Measurements from ENCODE around the gene AMHR2. TPM values are rescaled to one million over a fixed set of nuclear protein-coding genes. Genes with fewer than 3 reads are reported as not detected.
"Not testable (repeated sequence)": the region's sequence is repeated elsewhere in the genome, so short reads cannot be mapped to it uniquely, and the experiment has no call there.

Gene AMHR2
- total RNA-seq (under 1 TPM in 1 of 5 donors, not detected in 4; 0.19 TPM), total RNA-seq (0 to 0.20 (median 0) reads per million in 29 experiments)
- total RNA-seq (2013): 0.29 TPM

DNA sequence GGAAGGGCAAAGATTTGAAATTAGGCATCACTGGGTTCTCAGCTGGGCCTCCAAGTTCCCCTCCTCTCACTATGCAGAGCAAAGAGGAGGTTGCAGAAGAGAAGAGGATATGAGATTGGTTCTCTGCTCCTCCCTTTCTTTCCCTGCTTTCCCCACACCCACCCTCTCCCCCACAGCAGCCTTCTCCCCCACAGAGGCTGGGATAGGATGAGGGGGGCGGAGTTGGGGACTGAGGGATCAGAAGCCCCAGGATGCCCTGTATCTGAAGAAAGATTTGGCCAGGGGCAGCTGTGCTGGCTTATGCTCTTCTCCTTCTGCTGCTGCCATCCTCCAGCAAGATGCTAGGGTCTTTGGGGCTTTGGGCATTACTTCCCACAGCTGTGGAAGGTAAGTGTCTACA, at the start of gene AMHR2:
Gene AMHR2 (plus strand): TSS at position 259 of the 400 bp plus-strand sequence. CDS start 80 bp downstream, at position 339.
- Histone ChIP-seq H3K4me3 (ENCODE audit: control insufficient read depth in 1 of 2, extremely low read depth in 1 of 2, low read length in 1 of 2) (no peak within 1 kb of the TSS), H3K9me3 (no peaks in the 10 kb centered on the region), H3K27me3 (replicated peaks in 1 of 2; ENCODE audit: control insufficient read depth in 2 of 2, extremely low read depth in 1 of 2, insufficient read depth in 2 of 2, low read length in 1 of 2) (peaks cover 0 to 3% of the 10 kb centered on the region in 2 experiments), H3K27ac (ENCODE audit: low read length) (no peak within 1 kb of the TSS), H3K4me1 (ENCODE audit: control insufficient read depth in 1 of 2, extremely low read depth in 1 of 2, insufficient read depth in 2 of 2, low read length in 2 of 2) (peaks cover 0 to 5% of the 10 kb centered on the region in 2 experiments), H3K36me3 (ENCODE audit: control insufficient read depth in 2 of 2, extremely low read depth in 1 of 2, insufficient read depth in 1 of 2, low read length in 1 of 2) (no peaks in the 10 kb centered on the region)
- ChIA-PET POLR2A (no interaction called here), CTCF (interaction anchor here in 1 of 2 donors (0.7 to 0.8 kb wide), 2 partner anchors 103 to 355 kb away, joined by 3 to 4 read pairs; partner anchors contain the start of gene AAAS)
- WGBS (ENCODE audit: insufficient coverage): no CpG with 5 or more reads among the region's 1 CpG
- Mint-ChIP-seq H3K36me3 (no peaks in the 10 kb centered on the region), H3K4me1 (peaks cover 10 to 23% (median 13%) of the 10 kb centered on the region in 3 donors), H3K27ac (no peak within 1 kb of the TSS), H3K4me3 (no peak within 1 kb of the TSS), H3K27me3 (no peaks in the 10 kb centered on the region), H3K9me3 (no peaks in the 10 kb centered on the region)
- ATAC-seq (replicated peaks in 1 of 4) (no peak), DNase-seq (no peak)

DNA sequence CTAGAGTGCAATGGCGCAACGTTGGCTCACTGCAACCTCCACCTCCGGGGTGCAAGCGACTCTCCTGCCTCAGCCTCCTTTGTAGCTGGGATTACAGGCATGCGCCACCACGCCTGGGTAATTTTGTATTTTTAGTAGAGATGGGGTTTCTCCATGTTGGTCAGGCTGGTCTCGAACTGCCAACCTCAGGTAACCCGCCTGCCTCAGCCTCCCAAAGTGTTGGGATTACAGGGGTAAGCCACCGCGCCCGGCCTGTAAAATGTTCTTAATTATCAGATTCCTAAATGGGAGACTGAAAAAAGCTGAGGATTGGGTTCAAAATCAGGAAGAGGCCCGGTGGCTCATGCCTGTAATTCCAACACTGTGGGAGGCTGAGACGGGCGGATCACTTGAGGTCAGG, 49.4 kb upstream of the AMHR2 start:
- H3K27ac ChIP-seq (ENCODE audit: low read length); H3K27me3 ChIP-seq (replicated peaks in 1 of 2; ENCODE audit: control insufficient read depth in 2 of 2, extremely low read depth in 1 of 2, insufficient read depth in 2 of 2, low read length in 1 of 2); H3K4me3 Mint-ChIP-seq; ATAC-seq (replicated peaks in 1 of 4); H3K9me3 ChIP-seq; H3K9me3 Mint-ChIP-seq; H3K4me3 ChIP-seq (ENCODE audit: control insufficient read depth in 1 of 2, extremely low read depth in 1 of 2, low read length in 1 of 2); DNase-seq; H3K27me3 Mint-ChIP-seq; H3K36me3 ChIP-seq (ENCODE audit: control insufficient read depth in 2 of 2, extremely low read depth in 1 of 2, insufficient read depth in 1 of 2, low read length in 1 of 2); POLR2A ChIA-PET; H3K36me3 Mint-ChIP-seq: not testable (repeated sequence)
- Mint-ChIP-seq H3K27ac (peak overlapping the region; percentile 80 to 84), H3K4me1 (peaks cover 28 to 36% (median 29%) of the 10 kb centered on the region in 3 donors)
- 79% methylated on average over 8 of the region's 14 CpGs for WGBS (ENCODE audit: insufficient coverage)
- CTCF ChIA-PET: interaction anchor here (0.6 to 0.7 kb wide), 2 partner anchors 54 to 339 kb away, joined by 3 to 4 read pairs; no protein-coding TSS in a partner anchor
- peaks cover 12 to 45% of the 10 kb centered on the region in 2 experiments for H3K4me1 ChIP-seq (ENCODE audit: control insufficient read depth in 1 of 2, extremely low read depth in 1 of 2, insufficient read depth in 2 of 2, low read length in 2 of 2)

DNA sequence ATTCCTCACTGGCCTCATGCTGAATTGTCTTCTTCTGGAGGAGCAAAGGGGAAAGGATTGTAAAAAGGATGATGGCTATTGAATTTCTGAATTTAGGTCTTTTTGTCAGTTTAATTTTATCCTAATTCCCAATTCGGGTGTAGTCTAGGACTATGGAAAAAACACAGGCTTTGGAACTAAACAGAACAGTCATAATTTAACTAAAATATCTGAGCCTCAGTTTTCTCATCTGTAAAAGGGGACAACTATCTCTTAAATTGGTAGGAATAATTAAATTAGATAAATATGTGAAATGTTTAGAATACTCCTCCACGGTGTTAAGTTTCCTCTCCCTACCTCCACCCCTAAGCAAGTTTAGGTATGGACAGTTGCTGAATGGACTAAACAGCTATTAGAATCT, 46.9 kb upstream of the AMHR2 start:
- WGBS (ENCODE audit: insufficient coverage): no CpG with 5 or more reads among the region's 2 CpGs
- H3K27ac ChIP-seq (ENCODE audit: low read length): no peak overlapping the region
- ChIA-PET POLR2A (interaction anchor here in 1 of 2 donors (0.6 kb wide), 1 partner anchor 19 kb away, joined by 3 read pairs; no protein-coding TSS in a partner anchor), CTCF (interaction anchor here in 1 of 2 donors (0.7 kb wide), 1 partner anchor 59 kb away, joined by 3 read pairs; no protein-coding TSS in a partner anchor)
- H3K4me3 ChIP-seq (ENCODE audit: control insufficient read depth in 1 of 2, extremely low read depth in 1 of 2, low read length in 1 of 2): no peak overlapping the region
- ATAC-seq (replicated peaks in 1 of 4) (no peak), DNase-seq (no peak)
- no peaks in the 10 kb centered on the region for H3K9me3 ChIP-seq
- peaks cover 7% of the 10 kb centered on the region for H3K36me3 Mint-ChIP-seq
- no peak overlapping the region for H3K27ac Mint-ChIP-seq
- H3K27me3 Mint-ChIP-seq: no peaks in the 10 kb centered on the region
- no peak overlapping the region for H3K4me3 Mint-ChIP-seq
- peaks cover 14 to 32% of the 10 kb centered on the region in 2 experiments for H3K4me1 ChIP-seq (ENCODE audit: control insufficient read depth in 1 of 2, extremely low read depth in 1 of 2, insufficient read depth in 2 of 2, low read length in 2 of 2)
- H3K27me3 ChIP-seq (replicated peaks in 1 of 2; ENCODE audit: control insufficient read depth in 2 of 2, extremely low read depth in 1 of 2, insufficient read depth in 2 of 2, low read length in 1 of 2): no peaks in the 10 kb centered on the region
- peaks cover 27 to 33% (median 28%) of the 10 kb centered on the region in 3 donors for H3K4me1 Mint-ChIP-seq
- H3K36me3 ChIP-seq (ENCODE audit: control insufficient read depth in 2 of 2, extremely low read depth in 1 of 2, insufficient read depth in 1 of 2, low read length in 1 of 2): peaks cover 0 to under 1% of the 10 kb centered on the region in 2 donors
- no peaks in the 10 kb centered on the region for H3K9me3 Mint-ChIP-seq

DNA sequence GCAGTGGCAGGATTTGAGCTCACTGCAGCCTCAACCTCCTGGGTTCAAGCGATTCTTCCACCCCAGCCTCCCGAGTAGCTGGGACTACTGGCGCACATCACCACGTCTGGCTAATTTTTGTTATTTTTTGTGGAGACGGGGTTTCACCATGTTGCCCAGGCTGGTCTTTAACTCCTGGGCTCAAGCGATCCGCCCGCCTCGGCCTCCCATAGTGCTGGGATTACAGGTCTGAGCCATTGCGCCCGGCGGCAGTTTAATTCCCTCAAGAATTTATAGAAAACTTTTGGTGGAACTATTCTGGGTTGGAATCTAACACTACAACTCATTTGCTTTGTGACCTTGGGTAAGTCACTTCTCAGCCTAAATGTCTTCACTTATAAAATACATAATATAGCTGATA, 45.4 kb upstream of the AMHR2 start:
- ChIA-PET POLR2A (interaction anchor here (0.6 kb wide), 2 partner anchors 20 to 23 kb away, joined by 3 to 10 read pairs; no protein-coding TSS in a partner anchor), CTCF (interaction anchor here in 1 of 2 donors (1.2 to 2.4 kb wide), 5 partner anchors 26 to 98 kb away, joined by 3 to 31 read pairs (median 16); partner anchors contain the start of gene AAAS)
- peaks cover 26 to 38% of the 10 kb centered on the region in 2 experiments for H3K4me1 ChIP-seq (ENCODE audit: control insufficient read depth in 1 of 2, extremely low read depth in 1 of 2, insufficient read depth in 2 of 2, low read length in 2 of 2)
- WGBS (ENCODE audit: insufficient coverage): 90% methylated on average over 3 of the region's 12 CpGs
- no peaks in the 10 kb centered on the region for H3K9me3 ChIP-seq
- peak overlapping the region; percentile 64 for H3K27ac ChIP-seq (ENCODE audit: low read length)
- ATAC-seq (replicated peaks in 1 of 4): no peak
- no peaks in the 10 kb centered on the region for H3K27me3 ChIP-seq (replicated peaks in 1 of 2; ENCODE audit: control insufficient read depth in 2 of 2, extremely low read depth in 1 of 2, insufficient read depth in 2 of 2, low read length in 1 of 2)
- H3K36me3 ChIP-seq (ENCODE audit: control insufficient read depth in 2 of 2, extremely low read depth in 1 of 2, insufficient read depth in 1 of 2, low read length in 1 of 2): peaks cover 3 to 15% of the 10 kb centered on the region in 2 donors
- Mint-ChIP-seq H3K27ac (peak overlapping the region in 1 of 2 donors; percentile 39), H3K9me3 (no peaks in the 10 kb centered on the region), H3K36me3 (peaks cover 22% of the 10 kb centered on the region), H3K4me1 (peaks cover 32 to 39% (median 33%) of the 10 kb centered on the region in 3 donors), H3K27me3 (no peaks in the 10 kb centered on the region), H3K4me3 (no peak overlapping the region)
- no peak overlapping the region for H3K4me3 ChIP-seq (ENCODE audit: control insufficient read depth in 1 of 2, extremely low read depth in 1 of 2, low read length in 1 of 2)
- DNase-seq: no peak

DNA sequence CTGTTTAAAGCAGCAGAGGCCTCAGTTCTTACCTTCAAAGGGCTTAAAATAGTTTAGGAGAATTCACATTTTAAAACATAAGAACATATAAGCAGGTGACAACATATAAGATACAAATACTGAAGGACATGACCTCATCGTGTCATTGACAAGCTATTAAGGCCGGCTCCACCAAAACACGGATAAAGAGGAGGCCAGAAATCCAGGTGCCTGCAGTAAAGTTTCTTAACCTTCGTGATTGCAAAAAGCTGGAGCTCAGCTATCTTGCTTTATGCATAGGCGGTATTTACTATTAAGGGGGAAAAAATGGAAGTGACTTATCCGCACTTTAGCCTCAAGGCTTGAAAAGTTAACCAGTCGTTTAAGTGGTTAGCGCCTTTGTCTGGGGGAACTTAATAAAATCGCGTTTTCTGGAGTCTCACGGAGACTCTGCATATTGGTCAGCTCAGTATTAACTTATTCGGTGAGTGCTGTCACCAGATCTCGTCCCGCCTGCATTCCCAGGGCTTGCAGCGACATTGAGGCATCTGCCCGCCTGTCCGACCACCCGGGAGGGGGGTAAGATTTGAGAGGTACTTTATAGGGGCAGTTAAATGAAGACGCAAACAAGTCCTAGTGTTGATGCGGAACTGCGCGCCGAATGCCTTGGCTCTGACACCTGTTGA, 44.8 kb upstream of the AMHR2 start:
- ATAC-seq (replicated peaks in 1 of 4) (no peak), DNase-seq (no peak)
- Histone ChIP-seq H3K9me3 (no peaks in the 10 kb centered on the region), H3K4me1 (ENCODE audit: control insufficient read depth in 1 of 2, extremely low read depth in 1 of 2, insufficient read depth in 2 of 2, low read length in 2 of 2) (peaks cover 30 to 44% of the 10 kb centered on the region in 2 experiments), H3K27me3 (replicated peaks in 1 of 2; ENCODE audit: control insufficient read depth in 2 of 2, extremely low read depth in 1 of 2, insufficient read depth in 2 of 2, low read length in 1 of 2) (no peaks in the 10 kb centered on the region), H3K27ac (ENCODE audit: low read length) (peak overlapping the region; percentile 64), H3K4me3 (ENCODE audit: control insufficient read depth in 1 of 2, extremely low read depth in 1 of 2, low read length in 1 of 2) (peak overlapping the region; percentile 51 to 65), H3K36me3 (ENCODE audit: control insufficient read depth in 2 of 2, extremely low read depth in 1 of 2, insufficient read depth in 1 of 2, low read length in 1 of 2) (peaks cover 3 to 21% of the 10 kb centered on the region in 2 donors)
- no peak overlapping the region for H3K4me3 Mint-ChIP-seq
- H3K27ac Mint-ChIP-seq: no peak overlapping the region
- H3K4me1 Mint-ChIP-seq: peaks cover 35 to 41% (median 36%) of the 10 kb centered on the region in 3 donors
- no peaks in the 10 kb centered on the region for H3K9me3 Mint-ChIP-seq
- ChIA-PET CTCF (interaction anchor here (0.6 to 2.4 kb wide), 13 partner anchors 25 to 198 kb away, joined by 3 to 31 read pairs (median 5); partner anchors contain the start of genes AAAS (in 2 of the 2), CSAD (in 1 of the 2), TARBP2 (in 1 of the 2) and ZNF740 (in 1 of the 2)), POLR2A (interaction anchor here (0.5 to 1.4 kb wide), 5 partner anchors 15 to 198 kb away, joined by 3 to 7 read pairs (median 6); partner anchors contain the start of genes CSAD (in 1 of the 2), PFDN5 (in 1 of the 2), TARBP2 (in 1 of the 2) and ZNF740 (in 1 of the 2))
- H3K36me3 Mint-ChIP-seq: peaks cover 28% of the 10 kb centered on the region
- no peaks in the 10 kb centered on the region for H3K27me3 Mint-ChIP-seq
- WGBS (ENCODE audit: insufficient coverage): 22% methylated on average over 9 of the region's 23 CpGs

All from T-cell (primary cell).